ENCODE data around the gene PLAU.

- no peak for TF ChIP-seq EZH2phosphoT487 (IDR thresholded peaks at IDR 0.05)
- no peak for TF ChIP-seq CTCF (IDR thresholded peaks at IDR 0.05)
Observed at GRCh38 chr10:73906524-73907447, 4.1 kb upstream of the PLAU start.
